ENCODE data around the gene DYNLT4.
"Not testable (repeated sequence)": the region's sequence is repeated elsewhere in the genome, so short reads cannot be mapped to it uniquely, and the experiment has no call there.

Gene DYNLT4

GRCh38 chr1:44828003-44828651 is 21.0 kb upstream of the DYNLT4 start:
- no peak for DNase-seq

- DNase-seq = no peak
Observed at GRCh38 chr1:44827197-44828002, 20.2 kb upstream of the DYNLT4 start.

- DNase-seq = no peak
Observed at GRCh38 chr1:44826375-44827196, 19.4 kb upstream of the DYNLT4 start.

GRCh38 chr1:44824392-44824791 is 17.2 kb upstream of the DYNLT4 start:
- DNase-seq = not testable (repeated sequence)

GRCh38 chr1:44822981-44823451 is 15.9 kb upstream of the DYNLT4 start:
- DNase-seq = no peak

GRCh38 chr1:44822131-44822701 is 15.1 kb upstream of the DYNLT4 start:
- DNase-seq = no peak

- no peak for DNase-seq
Observed at GRCh38 chr1:44821240-44821715, 14.1 kb upstream of the DYNLT4 start.

GRCh38 chr1:44820328-44821239 is 13.4 kb upstream of the DYNLT4 start:
- no peak for DNase-seq

- DNase-seq = no peak
Observed at GRCh38 chr1:44819608-44820327, 12.6 kb upstream of the DYNLT4 start.

GRCh38 chr1:44819196-44819607 is 12.1 kb upstream of the DYNLT4 start:
- DNase-seq = no peak

- no peak for DNase-seq
Observed at GRCh38 chr1:44817771-44818495, 10.8 kb upstream of the DYNLT4 start.

GRCh38 chr1:44817307-44817706 is 10.2 kb upstream of the DYNLT4 start:
- no peak for DNase-seq

GRCh38 chr1:44815926-44816325 is 8.8 kb upstream of the DYNLT4 start:
- DNase-seq = not testable (repeated sequence)

- DNase-seq = no peak
Observed at GRCh38 chr1:44812822-44813543, 5.8 kb upstream of the DYNLT4 start.

GRCh38 chr1:44811234-44811633 is 4.1 kb upstream of the DYNLT4 start:
- no peak for DNase-seq

- not testable (repeated sequence) for DNase-seq
Observed at GRCh38 chr1:44810762-44811105, 3.6 kb upstream of the DYNLT4 start.

- no peak for DNase-seq
Observed at GRCh38 chr1:44810101-44810761, 3.1 kb upstream of the DYNLT4 start.

GRCh38 chr1:44808938-44809917 is 2.1 kb upstream of the DYNLT4 start:
- no peak for DNase-seq
